Measurements from ENCODE around the gene VWA3A.

GRCh38 chr16:22186517-22186916 is 94.2 kb downstream of the VWA3A start:
- TF ChIP-seq POLR2A (IDR thresholded peaks at IDR 0.05; ENCODE audit: low read length) (no peak), GATA1 (IDR thresholded peaks at IDR 0.05; ENCODE audit: low read depth, low read length) (no peak)

All from erythroblast (primary cell).